ENCODE measurements around the gene ADAM22.

GRCh38 chr7:88042157-88042556 lies 108.1 kb downstream of the ADAM22 start:
- TF ChIP-seq, protein P1, sequence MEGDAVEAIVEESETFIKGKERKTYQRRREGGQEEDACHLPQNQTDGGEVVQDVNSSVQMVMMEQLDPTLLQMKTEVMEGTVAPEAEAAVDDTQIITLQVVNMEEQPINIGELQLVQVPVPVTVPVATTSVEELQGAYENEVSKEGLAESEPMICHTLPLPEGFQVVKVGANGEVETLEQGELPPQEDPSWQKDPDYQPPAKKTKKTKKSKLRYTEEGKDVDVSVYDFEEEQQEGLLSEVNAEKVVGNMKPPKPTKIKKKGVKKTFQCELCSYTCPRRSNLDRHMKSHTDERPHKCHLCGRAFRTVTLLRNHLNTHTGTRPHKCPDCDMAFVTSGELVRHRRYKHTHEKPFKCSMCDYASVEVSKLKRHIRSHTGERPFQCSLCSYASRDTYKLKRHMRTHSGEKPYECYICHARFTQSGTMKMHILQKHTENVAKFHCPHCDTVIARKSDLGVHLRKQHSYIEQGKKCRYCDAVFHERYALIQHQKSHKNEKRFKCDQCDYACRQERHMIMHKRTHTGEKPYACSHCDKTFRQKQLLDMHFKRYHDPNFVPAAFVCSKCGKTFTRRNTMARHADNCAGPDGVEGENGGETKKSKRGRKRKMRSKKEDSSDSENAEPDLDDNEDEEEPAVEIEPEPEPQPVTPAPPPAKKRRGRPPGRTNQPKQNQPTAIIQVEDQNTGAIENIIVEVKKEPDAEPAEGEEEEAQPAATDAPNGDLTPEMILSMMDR (conservative IDR thresholded peaks at IDR 0.05 in 1 of 2, IDR thresholded peaks at IDR 0.05 in 1 of 2; ENCODE audit: low read depth in 1 of 2, low read length in 2 of 2), result no peak
- no peak for TF ChIP-seq EZH2 (IDR thresholded peaks at IDR 0.05; ENCODE audit: low read length, missing control alignments)
